ENCODE data around the gene LRRC23.
A peak's percentile ranks its signal among the peaks of the same experiment; 100 is the strongest.

DNA sequence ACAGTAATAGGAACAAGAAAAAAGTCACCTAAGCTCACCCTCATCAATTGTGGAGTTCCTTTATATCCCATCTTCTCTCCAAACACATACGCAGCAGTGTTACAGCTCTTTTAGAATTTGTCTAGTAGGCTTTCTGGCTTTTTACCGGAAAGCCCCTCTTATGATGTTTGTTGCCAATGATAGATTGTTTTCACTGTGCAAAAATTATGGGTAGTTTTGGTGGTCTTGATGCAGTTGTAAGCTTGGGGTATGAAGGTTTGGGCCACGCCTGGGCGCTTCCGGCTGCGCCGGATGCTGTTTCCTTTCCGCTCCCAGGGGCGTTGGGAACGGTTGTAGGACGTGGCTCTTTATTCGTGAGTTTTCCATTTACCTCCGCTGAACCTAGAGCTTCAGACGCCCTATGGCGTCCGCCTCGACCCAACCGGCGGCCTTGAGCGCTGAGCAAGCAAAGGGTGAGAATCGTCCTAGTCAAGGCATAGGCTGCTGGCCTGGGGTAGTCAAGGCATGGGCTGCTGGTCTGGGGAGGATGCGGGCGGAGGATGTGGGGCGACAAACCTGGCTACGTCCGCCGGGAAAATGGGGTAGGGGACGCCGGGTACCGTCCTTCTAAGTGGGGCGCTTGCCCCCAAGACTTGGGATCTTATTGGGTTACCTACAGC, 39.2 kb downstream of the LRRC23 start, which contains the start of the genes C12orf57 and RNU7-1:
- TF ChIP-seq, protein P1, sequence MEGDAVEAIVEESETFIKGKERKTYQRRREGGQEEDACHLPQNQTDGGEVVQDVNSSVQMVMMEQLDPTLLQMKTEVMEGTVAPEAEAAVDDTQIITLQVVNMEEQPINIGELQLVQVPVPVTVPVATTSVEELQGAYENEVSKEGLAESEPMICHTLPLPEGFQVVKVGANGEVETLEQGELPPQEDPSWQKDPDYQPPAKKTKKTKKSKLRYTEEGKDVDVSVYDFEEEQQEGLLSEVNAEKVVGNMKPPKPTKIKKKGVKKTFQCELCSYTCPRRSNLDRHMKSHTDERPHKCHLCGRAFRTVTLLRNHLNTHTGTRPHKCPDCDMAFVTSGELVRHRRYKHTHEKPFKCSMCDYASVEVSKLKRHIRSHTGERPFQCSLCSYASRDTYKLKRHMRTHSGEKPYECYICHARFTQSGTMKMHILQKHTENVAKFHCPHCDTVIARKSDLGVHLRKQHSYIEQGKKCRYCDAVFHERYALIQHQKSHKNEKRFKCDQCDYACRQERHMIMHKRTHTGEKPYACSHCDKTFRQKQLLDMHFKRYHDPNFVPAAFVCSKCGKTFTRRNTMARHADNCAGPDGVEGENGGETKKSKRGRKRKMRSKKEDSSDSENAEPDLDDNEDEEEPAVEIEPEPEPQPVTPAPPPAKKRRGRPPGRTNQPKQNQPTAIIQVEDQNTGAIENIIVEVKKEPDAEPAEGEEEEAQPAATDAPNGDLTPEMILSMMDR (IDR thresholded peaks at IDR 0.05; ENCODE audit: poor library complexity, severe bottlenecking): no peak
- TF ChIP-seq POLR2AphosphoS5 (IDR thresholded peaks at IDR 0.05) (peak; percentile 80), REST (IDR thresholded peaks at IDR 0.05; ENCODE audit: borderline replicate concordance) (peak; percentile 52), TAF1 (IDR thresholded peaks at IDR 0.05; ENCODE audit: low read depth) (peak; percentile 24), SMC3 (conservative IDR thresholded peaks at IDR 0.05; ENCODE audit: poor library complexity) (no peak), EZH2 (IDR thresholded peaks at IDR 0.05; ENCODE audit: borderline replicate concordance, insufficient read depth, low read length, poor library complexity, severe bottlenecking) (no peak), EP300 (conservative IDR thresholded peaks at IDR 0.05; ENCODE audit: poor library complexity, severe bottlenecking) (no peak)

All from neural cell (in vitro differentiated cells).